OCI-LY7 (cell line): ENCODE data around the gene MIDN. TPM values are rescaled to one million over a fixed set of nuclear protein-coding genes. Genes with fewer than 3 reads are reported as not detected.

Experiments
- BruUV-seq: library from RNA; stranded (reverse); fragments of 400-500 nt; replicated peaks from 2 replicates; lab custom pipeline; 2021; lab: Mats Ljungman, UMichigan
- CTCF ChIA-PET: fragments of 300-600 bp; sonication (Branson Sonifier 250); formaldehyde crosslinking; loops from one replicate; lab custom pipeline; 2022; ENCODE audit warnings: antibody characterized with exemption; ENCODE audit not compliant: unreplicated experiment; lab: Charles Lee
- POLR2A ChIA-PET: fragments of 300-600 bp; sonication (Branson Sonifier 250); formaldehyde crosslinking; loops from one replicate; lab custom pipeline; 2022; ENCODE audit warnings: antibody characterized with exemption; lab: Charles Lee
- DNase-seq: peaks from one replicate; pipeline ENCODE4 v3.0.0-alpha.2; 2015; ENCODE audit warnings: low spot score
- H2AFZ ChIP-seq: fragments of 200-600 bp; sonication (generic), shearing (Covaris generic); 2 replicates; pipeline ENCODE4 v1.6.1; 2014; ENCODE audit warnings: mild to moderate bottlenecking, antibody characterized with exemption, low read length, moderate library complexity
- H3K27ac ChIP-seq: fragments of 200-600 bp; sonication (generic); 2 replicates; pipeline ENCODE4 v1.5.1; 2014; ENCODE audit warnings: mixed run types, low read depth, mild to moderate bottlenecking, moderate library complexity, low read length, inconsistent platforms; ENCODE audit not compliant: poor library complexity, severe bottlenecking
- H3K36me3 ChIP-seq: fragments of 200-600 bp; sonication (generic); 2 replicates; pipeline ENCODE4 v1.6.1; 2014; ENCODE audit warnings: mild to moderate bottlenecking, antibody characterized with exemption, low read length, moderate library complexity, mixed read lengths; ENCODE audit not compliant: insufficient read depth
- H3K4me1 ChIP-seq: fragments of 200-600 bp; sonication (generic); 2 replicates; pipeline ENCODE4 v1.5.1; 2014; ENCODE audit warnings: mild to moderate bottlenecking, low read length; ENCODE audit not compliant: insufficient read depth, poor library complexity, severe bottlenecking
- H3K4me2 ChIP-seq: fragments of 200-600 bp; sonication (generic); 2 replicates; pipeline ENCODE4 v1.6.1; 2014; ENCODE audit warnings: mild to moderate bottlenecking, low read length
- H3K4me3 ChIP-seq: fragments of 200-600 bp; sonication (generic); 2 replicates; pipeline ENCODE4 v1.5.1; 2014; ENCODE audit warnings: mild to moderate bottlenecking, low read depth, low read length; ENCODE audit not compliant: poor library complexity, severe bottlenecking
- H3K79me2 ChIP-seq: fragments of 200-600 bp; sonication (generic); 2 replicates; pipeline ENCODE4 v1.6.1; 2016; ENCODE audit warnings: low read depth, mild to moderate bottlenecking, low read length, moderate library complexity, mixed read lengths; ENCODE audit not compliant: insufficient read depth
- H3K9me2 ChIP-seq: fragments of 200-600 bp; sonication (generic); 2 replicates; pipeline ENCODE4 v1.6.1; 2016; ENCODE audit warnings: mild to moderate bottlenecking, low read length, mixed read lengths; ENCODE audit not compliant: insufficient read depth
- H3K9me3 ChIP-seq: fragments of 200-600 bp; sonication (generic); 2 replicates; pipeline ENCODE4 v1.6.1; 2014; ENCODE audit warnings: mild to moderate bottlenecking, mixed run types, low read length, mixed read lengths
- H4K20me1 ChIP-seq: fragments of 200-600 bp; sonication (generic); 2 replicates; pipeline ENCODE4 v1.6.1; 2014; ENCODE audit warnings: mild to moderate bottlenecking, antibody characterized with exemption, low read length, moderate library complexity, mixed read lengths; ENCODE audit not compliant: insufficient read depth
- CTCF ChIP-seq: fragments of 200-600 bp; sonication (generic); conservative IDR thresholded peaks from 2 replicates; pipeline ENCODE4 v1.5.1; 2014; ENCODE audit warnings: mild to moderate bottlenecking, antibody characterized with exemption, low read length, moderate library complexity, mixed read lengths
- EZH2phosphoT487 ChIP-seq: fragments of 200-600 bp; sonication (generic); IDR thresholded peaks from 2 replicates; pipeline ENCODE4 v1.6.1; 2018; ENCODE audit warnings: low read depth, borderline replicate concordance, mild to moderate bottlenecking, mixed run types, antibody characterized with exemption, low read length, moderate library complexity, mixed read lengths
- intact Hi-C: fragments of 100-400 bp; cut with micrococcal nuclease; formaldehyde crosslinking; loops from one replicate; pipeline ENCODE4 v1.10.0; 2022; ENCODE audit not compliant: unreplicated experiment
- total RNA-seq, 2 experiments: library from RNA; depleted of rRNA in 1 of 2; stranded (reverse); fragments of >200 nt in 1 of 2; shearing (Covaris generic) in 1 of 2; gene quantifications; 2 replicates each; pipeline ENCODE4 v1.2.3, GENCODE V29; 2014 to 2022

Gene MIDN
- total RNA-seq, 2 experiments from 2014 or later = 20.3 to 70.9 TPM

DNA sequence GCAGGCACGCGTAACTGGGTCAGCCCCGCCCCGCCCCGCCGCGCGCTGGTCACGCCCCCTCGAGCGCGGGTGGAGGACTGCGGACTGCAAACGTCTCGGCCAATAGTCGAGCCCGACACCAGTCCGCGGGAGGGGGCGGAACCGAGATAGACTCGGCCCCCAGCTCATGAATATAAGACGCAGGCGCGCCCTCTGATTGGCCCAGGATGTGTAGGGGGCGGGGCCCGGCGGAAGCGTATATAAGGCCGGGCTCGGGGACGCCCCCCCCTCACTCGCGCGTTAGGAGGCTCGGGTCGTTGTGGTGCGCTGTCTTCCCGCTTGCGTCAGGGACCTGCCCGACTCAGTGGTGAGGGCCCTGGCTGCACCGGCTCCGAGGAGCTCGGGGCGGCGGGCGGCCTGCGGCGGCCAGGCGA, 20.7 kb downstream of the MIDN start, which contains the start of gene CIRBP:
CIRBP (plus strand) TSS at position 268 of the 413 bp plus-strand sequence. CDS start 1,602 bp downstream, outside the sequence.
- TF ChIP-seq CTCF (no peak), EZH2phosphoT487 (no peak)
- peak within 1 kb of the TSS; percentile 82 for H3K4me3 ChIP-seq
- H3K79me2 ChIP-seq = peaks cover 43% of the 10 kb centered on the region
- H3K4me2 ChIP-seq = peak within 1 kb of the TSS; percentile 100
- H3K36me3 ChIP-seq = peaks cover 48% of the 10 kb centered on the region
- DNase-seq = peak; percentile 99
- H3K4me1 ChIP-seq = peaks cover 85% of the 10 kb centered on the region
- POLR2A ChIA-PET = interaction anchor here (0.6 to 1.0 kb wide), 6 partner anchors 10 to 175 kb away, joined by 3 to 23 read pairs (median 6); partner anchors contain the start of gene GPX4
- H2AFZ ChIP-seq = no peak within 1 kb of the TSS
- intact Hi-C loops = loop anchor here (5.0 to 10.0 kb wide), 2 partner anchors 244 to 378 kb away; partner anchors contain the start of genes CNN2, RNU6-2 and TMEM259
- H4K20me1 ChIP-seq = peaks cover 3% of the 10 kb centered on the region; the same call in 1 of the 2 replicates
- no peaks in the 10 kb centered on the region for H3K9me3 ChIP-seq
- CTCF ChIA-PET = interaction anchor here (0.5 to 2.1 kb wide), 3 partner anchors 25 to 260 kb away, joined by 3 to 16 read pairs (median 7); no protein-coding TSS in a partner anchor
- peak within 1 kb of the TSS; percentile 69 for H3K27ac ChIP-seq
- no TSS peak for BruUV-seq
- no peaks in the 10 kb centered on the region for H3K9me2 ChIP-seq

DNA sequence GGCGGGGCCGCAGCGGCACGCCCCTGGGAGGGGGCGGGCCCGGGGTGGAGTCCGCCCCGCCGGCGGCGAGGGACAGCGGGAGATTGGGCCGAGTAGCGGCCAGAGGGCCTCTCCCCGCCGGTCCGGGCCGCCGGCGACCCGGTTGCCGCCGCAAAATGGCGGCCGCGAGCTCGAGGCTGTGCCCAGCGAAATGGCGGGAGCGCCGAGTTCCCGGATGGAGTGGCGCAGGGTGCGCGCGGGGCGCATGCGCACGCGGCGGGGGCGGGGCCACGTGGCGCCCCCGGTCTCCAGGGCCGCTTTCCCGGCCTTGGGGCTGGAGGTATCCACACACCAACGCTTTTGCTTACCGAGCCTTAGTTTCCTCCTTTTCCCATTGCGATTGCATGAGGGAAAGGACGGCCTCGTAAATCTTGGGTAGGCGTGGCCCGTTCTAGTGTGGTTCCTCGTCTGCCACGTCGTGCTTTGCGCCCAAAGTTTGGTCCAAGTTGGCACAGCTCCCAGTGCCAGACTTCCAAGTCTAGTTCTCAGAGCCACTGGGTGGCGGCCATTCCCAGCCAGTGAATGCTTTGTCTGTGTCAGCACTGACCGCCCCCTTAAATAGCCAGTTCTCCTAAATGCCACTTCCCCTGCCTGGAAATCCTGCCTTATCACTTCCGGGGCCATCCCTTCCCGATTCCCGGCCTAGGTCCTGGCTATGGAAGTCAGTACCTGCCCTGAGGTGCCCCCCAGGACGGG, 21.3 kb downstream of the MIDN start:
- BruUV-seq = no TSS peak
- no peak overlapping the region for H2AFZ ChIP-seq
- no peaks in the 10 kb centered on the region for H3K9me3 ChIP-seq
- peak; percentile 93 for DNase-seq
- H3K4me3 ChIP-seq = peak overlapping the region; percentile 82
- TF ChIP-seq CTCF (no peak), EZH2phosphoT487 (no peak)
- peaks cover 46% of the 10 kb centered on the region for H3K79me2 ChIP-seq
- H3K4me1 ChIP-seq = peaks cover 85% of the 10 kb centered on the region
- CTCF ChIA-PET = interaction anchor here (0.6 to 2.1 kb wide), 3 partner anchors 25 to 540 kb away, joined by 3 to 16 read pairs (median 5); no protein-coding TSS in a partner anchor
- peaks cover 3% of the 10 kb centered on the region; the same call in 1 of the 2 replicates for H4K20me1 ChIP-seq
- intact Hi-C loops = loop anchor here (5.0 to 10.0 kb wide), 2 partner anchors 245 to 378 kb away; partner anchors contain the start of genes CNN2, RNU6-2 and TMEM259
- peak overlapping the region; percentile 100 for H3K4me2 ChIP-seq
- no peaks in the 10 kb centered on the region for H3K9me2 ChIP-seq
- peaks cover 50% of the 10 kb centered on the region for H3K36me3 ChIP-seq
- H3K27ac ChIP-seq = peak overlapping the region; percentile 69
- POLR2A ChIA-PET = interaction anchor here (0.6 to 1.0 kb wide), 5 partner anchors 16 to 989 kb away, joined by 3 to 23 read pairs (median 4); partner anchors contain the start of gene GPX4
